ENCODE measurements around the gene HOXA10.

HOXA10 gene

GRCh38 chr7:27146491-27147198 lies 27.5 kb downstream of the HOXA10 start:
- no peak for DNase-seq (ENCODE audit: low read depth in 1 of 2, low spot score in 1 of 2)
- no peak overlapping the region for H3K27ac ChIP-seq (replicated peaks)
- H3K27me3 ChIP-seq (ENCODE audit: insufficient read depth, poor library complexity, severe bottlenecking), result peaks cover 21% of the 10 kb centered on the region
- H3K4me3 ChIP-seq (replicated peaks; ENCODE audit: insufficient read depth, low read length), result no peak overlapping the region
- TF ChIP-seq REST (IDR thresholded peaks at IDR 0.05; ENCODE audit: insufficient replicate concordance, low read depth) (no peak), POLR2AphosphoS5 (IDR thresholded peaks at IDR 0.05; ENCODE audit: low read depth) (no peak), GABPA (IDR thresholded peaks at IDR 0.05; ENCODE audit: low read depth) (no peak), CTCF (IDR thresholded peaks at IDR 0.05; ENCODE audit: insufficient read depth, low read length) (no peak), SPI1 (IDR thresholded peaks at IDR 0.05; ENCODE audit: borderline replicate concordance, low read depth) (no peak)

GRCh38 chr7:27145914-27146412 lies 28.2 kb downstream of the HOXA10 start:
- Histone ChIP-seq H3K27me3 (ENCODE audit: insufficient read depth, poor library complexity, severe bottlenecking) (peaks cover 16% of the 10 kb centered on the region), H3K4me3 (replicated peaks; ENCODE audit: insufficient read depth, low read length) (no peak overlapping the region), H3K27ac (replicated peaks) (no peak overlapping the region)
- DNase-seq (ENCODE audit: low read depth in 1 of 2, low spot score in 1 of 2), result no peak
- TF ChIP-seq GABPA (IDR thresholded peaks at IDR 0.05; ENCODE audit: low read depth), result no peak
- no peak for TF ChIP-seq SPI1 (IDR thresholded peaks at IDR 0.05; ENCODE audit: borderline replicate concordance, low read depth)
- no peak for TF ChIP-seq REST (IDR thresholded peaks at IDR 0.05; ENCODE audit: insufficient replicate concordance, low read depth)
- TF ChIP-seq CTCF (IDR thresholded peaks at IDR 0.05; ENCODE audit: insufficient read depth, low read length), result no peak
- TF ChIP-seq POLR2AphosphoS5 (IDR thresholded peaks at IDR 0.05; ENCODE audit: low read depth), result no peak

- no peak for DNase-seq (ENCODE audit: low read depth in 1 of 2, low spot score in 1 of 2)
- no peak overlapping the region for H3K27ac ChIP-seq (replicated peaks)
- TF ChIP-seq GABPA (IDR thresholded peaks at IDR 0.05; ENCODE audit: low read depth), result no peak
- TF ChIP-seq REST (IDR thresholded peaks at IDR 0.05; ENCODE audit: insufficient replicate concordance, low read depth), result no peak
- no peak for TF ChIP-seq POLR2AphosphoS5 (IDR thresholded peaks at IDR 0.05; ENCODE audit: low read depth)
- TF ChIP-seq CTCF (IDR thresholded peaks at IDR 0.05; ENCODE audit: insufficient read depth, low read length), result no peak
- no peak for TF ChIP-seq SPI1 (IDR thresholded peaks at IDR 0.05; ENCODE audit: borderline replicate concordance, low read depth)
- H3K4me3 ChIP-seq (replicated peaks; ENCODE audit: insufficient read depth, low read length), result no peak overlapping the region
- peaks cover 16% of the 10 kb centered on the region for H3K27me3 ChIP-seq (ENCODE audit: insufficient read depth, poor library complexity, severe bottlenecking)
These were observed 28.8 kb downstream of the HOXA10 start for GRCh38 chr7:27145165-27145913.
